SK-N-SH treated with all-trans-retinoic acid at 6 μM for 48 hours (cell line): Measurements from ENCODE around the gene ZNF491.

ENCODE experiments used
- ARNTL ChIP-seq: fragments of 450-650 bp; formaldehyde crosslinking; IDR thresholded peaks from 2 replicates; pipeline ENCODE4 v1.5.0; 2020; ENCODE audit warnings: low read depth, mild to moderate bottlenecking, moderate library complexity, borderline replicate concordance
- CSDC2 ChIP-seq: fragments of 250-450 bp; sonication (Bioruptor Pico); IDR thresholded peaks from 2 replicates; pipeline ENCODE4 v1.5.0; 2020; ENCODE audit warnings: mild to moderate bottlenecking, moderate library complexity
- ESRRG ChIP-seq: fragments of 250-450 bp; sonication (Bioruptor Pico); IDR thresholded peaks from 2 replicates; pipeline ENCODE4 v1.6.1; 2021; ENCODE audit warnings: mild to moderate bottlenecking
- GLIS3 ChIP-seq: fragments of 250-450 bp; sonication (Bioruptor Pico); IDR thresholded peaks from 2 replicates; pipeline ENCODE4 v1.5.0; 2020; ENCODE audit warnings: mild to moderate bottlenecking, moderate library complexity
- ISL1 ChIP-seq: fragments of 250-450 bp; sonication (Bioruptor Pico); IDR thresholded peaks from 2 replicates; pipeline ENCODE4 v2.1.2; 2022; ENCODE audit warnings: mild to moderate bottlenecking, moderate library complexity
- PPARA ChIP-seq: fragments of 250-450 bp; sonication (Bioruptor Pico); IDR thresholded peaks from 2 replicates; pipeline ENCODE4 v1.5.0; 2020; ENCODE audit warnings: mild to moderate bottlenecking, borderline replicate concordance
- RARB ChIP-seq: fragments of 250-450 bp; sonication (Bioruptor Pico); IDR thresholded peaks from 2 replicates; pipeline ENCODE4 v1.8.0; 2021; ENCODE audit warnings: mild to moderate bottlenecking, moderate library complexity
- SNAI2 ChIP-seq: fragments of 250-450 bp; sonication (Bioruptor Pico); IDR thresholded peaks from 2 replicates; pipeline ENCODE4 v1.5.0; 2020; ENCODE audit warnings: mild to moderate bottlenecking, moderate library complexity
- TOX ChIP-seq: fragments of 250-450 bp; sonication (Bioruptor Pico); IDR thresholded peaks from 2 replicates; pipeline ENCODE4 v1.8.0; 2021; ENCODE audit warnings: mild to moderate bottlenecking, moderate library complexity, borderline replicate concordance
- ZFP30 ChIP-seq: fragments of 450-650 bp; formaldehyde crosslinking; IDR thresholded peaks from 2 replicates; pipeline ENCODE4 v1.5.0; 2022; ENCODE audit warnings: mild to moderate bottlenecking, moderate library complexity
- TF ChIP-seq, protein P1 (sequence below): fragments of 250-450 bp; sonication (Bioruptor Pico); IDR thresholded peaks from 2 replicates; pipeline ENCODE4 v1.8.0; 2020; ENCODE audit warnings: mild to moderate bottlenecking, moderate library complexity, borderline replicate concordance
- TF ChIP-seq, protein P2 (sequence below): fragments of 250-450 bp; sonication (Bioruptor Pico); IDR thresholded peaks from 2 replicates; pipeline ENCODE4 v1.5.1; 2020; ENCODE audit warnings: low read depth, mild to moderate bottlenecking, moderate library complexity
- TF ChIP-seq, protein P3 (sequence below): fragments of 250-450 bp; sonication (Bioruptor Pico); IDR thresholded peaks from 2 replicates; pipeline ENCODE4 v1.5.0; 2020; ENCODE audit warnings: mild to moderate bottlenecking, moderate library complexity
- TF ChIP-seq, protein P4 (sequence below): fragments of 250-450 bp; sonication (Bioruptor Pico); IDR thresholded peaks from 2 replicates; pipeline ENCODE4 v1.8.0; 2021; ENCODE audit warnings: low read depth, mild to moderate bottlenecking, moderate library complexity, borderline replicate concordance

DNA sequence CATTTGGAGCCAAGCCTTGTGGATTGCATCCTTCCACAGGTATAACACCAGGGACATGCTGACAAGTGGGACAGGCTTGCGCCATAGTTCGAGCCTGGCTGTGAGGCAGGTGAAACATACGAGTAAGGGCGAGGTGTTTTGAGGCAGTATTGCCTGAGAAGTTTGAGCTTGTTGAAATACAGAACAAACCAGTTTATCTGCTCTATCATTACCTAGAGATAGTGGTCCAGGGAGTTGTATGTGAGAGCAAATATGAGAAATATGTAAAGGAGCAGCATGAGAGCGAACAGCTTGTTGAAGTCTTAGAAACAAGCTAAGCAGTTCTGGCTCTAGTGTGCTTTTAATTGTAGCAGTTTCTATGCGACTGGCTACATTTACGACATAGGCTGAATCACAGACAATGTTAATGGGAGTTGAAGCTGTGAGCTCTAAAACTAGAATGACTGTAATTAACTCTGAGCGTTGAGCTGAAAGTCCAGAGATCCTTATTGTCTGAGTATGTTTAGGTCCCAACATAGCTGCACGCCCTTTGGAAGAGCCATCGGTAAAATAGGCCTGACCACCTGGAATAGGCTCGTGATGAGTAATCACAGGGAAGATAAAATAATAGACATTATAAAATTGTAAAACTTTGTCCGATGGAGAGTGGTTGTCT, 58.4 kb downstream of the ZNF491 start:
- TF ChIP-seq, protein P1, sequence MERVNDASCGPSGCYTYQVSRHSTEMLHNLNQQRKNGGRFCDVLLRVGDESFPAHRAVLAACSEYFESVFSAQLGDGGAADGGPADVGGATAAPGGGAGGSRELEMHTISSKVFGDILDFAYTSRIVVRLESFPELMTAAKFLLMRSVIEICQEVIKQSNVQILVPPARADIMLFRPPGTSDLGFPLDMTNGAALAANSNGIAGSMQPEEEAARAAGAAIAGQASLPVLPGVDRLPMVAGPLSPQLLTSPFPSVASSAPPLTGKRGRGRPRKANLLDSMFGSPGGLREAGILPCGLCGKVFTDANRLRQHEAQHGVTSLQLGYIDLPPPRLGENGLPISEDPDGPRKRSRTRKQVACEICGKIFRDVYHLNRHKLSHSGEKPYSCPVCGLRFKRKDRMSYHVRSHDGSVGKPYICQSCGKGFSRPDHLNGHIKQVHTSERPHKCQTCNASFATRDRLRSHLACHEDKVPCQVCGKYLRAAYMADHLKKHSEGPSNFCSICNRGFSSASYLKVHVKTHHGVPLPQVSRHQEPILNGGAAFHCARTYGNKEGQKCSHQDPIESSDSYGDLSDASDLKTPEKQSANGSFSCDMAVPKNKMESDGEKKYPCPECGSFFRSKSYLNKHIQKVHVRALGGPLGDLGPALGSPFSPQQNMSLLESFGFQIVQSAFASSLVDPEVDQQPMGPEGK (CRISPR knock-in tag) = no peak
- TF ChIP-seq SNAI2 (CRISPR knock-in tag) (no peak), ARNTL (no peak), ISL1 (no peak), ESRRG (CRISPR knock-in tag) (no peak), GLIS3 (no peak), ZFP30 (no peak), RARB (CRISPR knock-in tag) (no peak), CSDC2 (no peak), PPARA (CRISPR knock-in tag) (no peak), TOX (CRISPR knock-in tag) (no peak)
- TF ChIP-seq, protein P2, sequence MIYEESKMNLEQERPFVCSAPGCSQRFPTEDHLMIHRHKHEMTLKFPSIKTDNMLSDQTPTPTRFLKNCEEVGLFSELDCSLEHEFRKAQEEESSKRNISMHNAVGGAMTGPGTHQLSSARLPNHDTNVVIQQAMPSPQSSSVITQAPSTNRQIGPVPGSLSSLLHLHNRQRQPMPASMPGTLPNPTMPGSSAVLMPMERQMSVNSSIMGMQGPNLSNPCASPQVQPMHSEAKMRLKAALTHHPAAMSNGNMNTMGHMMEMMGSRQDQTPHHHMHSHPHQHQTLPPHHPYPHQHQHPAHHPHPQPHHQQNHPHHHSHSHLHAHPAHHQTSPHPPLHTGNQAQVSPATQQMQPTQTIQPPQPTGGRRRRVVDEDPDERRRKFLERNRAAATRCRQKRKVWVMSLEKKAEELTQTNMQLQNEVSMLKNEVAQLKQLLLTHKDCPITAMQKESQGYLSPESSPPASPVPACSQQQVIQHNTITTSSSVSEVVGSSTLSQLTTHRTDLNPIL (CRISPR knock-in tag) = no peak
- TF ChIP-seq, protein P3, sequence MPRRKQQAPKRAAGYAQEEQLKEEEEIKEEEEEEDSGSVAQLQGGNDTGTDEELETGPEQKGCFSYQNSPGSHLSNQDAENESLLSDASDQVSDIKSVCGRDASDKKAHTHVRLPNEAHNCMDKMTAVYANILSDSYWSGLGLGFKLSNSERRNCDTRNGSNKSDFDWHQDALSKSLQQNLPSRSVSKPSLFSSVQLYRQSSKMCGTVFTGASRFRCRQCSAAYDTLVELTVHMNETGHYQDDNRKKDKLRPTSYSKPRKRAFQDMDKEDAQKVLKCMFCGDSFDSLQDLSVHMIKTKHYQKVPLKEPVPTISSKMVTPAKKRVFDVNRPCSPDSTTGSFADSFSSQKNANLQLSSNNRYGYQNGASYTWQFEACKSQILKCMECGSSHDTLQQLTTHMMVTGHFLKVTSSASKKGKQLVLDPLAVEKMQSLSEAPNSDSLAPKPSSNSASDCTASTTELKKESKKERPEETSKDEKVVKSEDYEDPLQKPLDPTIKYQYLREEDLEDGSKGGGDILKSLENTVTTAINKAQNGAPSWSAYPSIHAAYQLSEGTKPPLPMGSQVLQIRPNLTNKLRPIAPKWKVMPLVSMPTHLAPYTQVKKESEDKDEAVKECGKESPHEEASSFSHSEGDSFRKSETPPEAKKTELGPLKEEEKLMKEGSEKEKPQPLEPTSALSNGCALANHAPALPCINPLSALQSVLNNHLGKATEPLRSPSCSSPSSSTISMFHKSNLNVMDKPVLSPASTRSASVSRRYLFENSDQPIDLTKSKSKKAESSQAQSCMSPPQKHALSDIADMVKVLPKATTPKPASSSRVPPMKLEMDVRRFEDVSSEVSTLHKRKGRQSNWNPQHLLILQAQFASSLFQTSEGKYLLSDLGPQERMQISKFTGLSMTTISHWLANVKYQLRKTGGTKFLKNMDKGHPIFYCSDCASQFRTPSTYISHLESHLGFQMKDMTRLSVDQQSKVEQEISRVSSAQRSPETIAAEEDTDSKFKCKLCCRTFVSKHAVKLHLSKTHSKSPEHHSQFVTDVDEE (CRISPR knock-in tag) = no peak
- TF ChIP-seq, protein P4, sequence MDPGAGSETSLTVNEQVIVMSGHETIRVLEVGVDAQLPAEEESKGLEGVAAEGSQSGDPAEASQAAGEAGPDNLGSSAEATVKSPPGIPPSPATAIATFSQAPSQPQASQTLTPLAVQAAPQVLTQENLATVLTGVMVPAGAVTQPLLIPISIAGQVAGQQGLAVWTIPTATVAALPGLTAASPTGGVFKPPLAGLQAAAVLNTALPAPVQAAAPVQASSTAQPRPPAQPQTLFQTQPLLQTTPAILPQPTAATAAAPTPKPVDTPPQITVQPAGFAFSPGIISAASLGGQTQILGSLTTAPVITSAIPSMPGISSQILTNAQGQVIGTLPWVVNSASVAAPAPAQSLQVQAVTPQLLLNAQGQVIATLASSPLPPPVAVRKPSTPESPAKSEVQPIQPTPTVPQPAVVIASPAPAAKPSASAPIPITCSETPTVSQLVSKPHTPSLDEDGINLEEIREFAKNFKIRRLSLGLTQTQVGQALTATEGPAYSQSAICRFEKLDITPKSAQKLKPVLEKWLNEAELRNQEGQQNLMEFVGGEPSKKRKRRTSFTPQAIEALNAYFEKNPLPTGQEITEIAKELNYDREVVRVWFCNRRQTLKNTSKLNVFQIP = no peak
